GM19395 (cell line): ENCODE results near the gene CYREN.

ENCODE experiments used
- ATAC-seq: cut with Tn5 transposase; IDR thresholded peaks from one replicate; pipeline ENCODE4 v1.9.1; 2021; ENCODE audit warnings: mild to moderate bottlenecking, moderate library complexity; ENCODE audit not compliant: unreplicated experiment

Gene CYREN

GRCh38 chr7:135117096-135117495, 53.4 kb downstream of the CYREN start:
- ATAC-seq, result no peak
